Neural progenitor cell (in vitro differentiated cells): Measurements from ENCODE around the gene FGF10. TPM values are rescaled to one million over a fixed set of nuclear protein-coding genes. Genes with fewer than 3 reads are reported as not detected.

Source experiments
- DNase-seq: peaks from one replicate; pipeline ENCODE4 v3.0.0-alpha.2; 2016; ENCODE audit warnings: low spot score
- H2AFZ ChIP-seq: fragments of 200-600 bp; sonication (generic); replicated peaks from 2 replicates; pipeline ENCODE4 v1.6.1; 2016; ENCODE audit warnings: antibody characterized with exemption
- H3F3A ChIP-seq: fragments of 200-600 bp; sonication (generic); 2 replicates; pipeline ENCODE4 v1.6.1; 2016; ENCODE audit warnings: antibody characterized with exemption, low read depth
- H3K27ac ChIP-seq: fragments of 200-600 bp; sonication (generic); 2 replicates; pipeline ENCODE4 v1.5.1; 2016; ENCODE audit warnings: mild to moderate bottlenecking
- H3K27me3 ChIP-seq: fragments of 200-600 bp; sonication (generic); 2 replicates; pipeline ENCODE4 v1.6.1; 2016; ENCODE audit warnings: mild to moderate bottlenecking, moderate library complexity
- H3K36me3 ChIP-seq: fragments of 200-600 bp; sonication (generic); 2 replicates; pipeline ENCODE4 v1.5.1; 2016
- H3K4me1 ChIP-seq: fragments of 200-600 bp; sonication (generic); 2 replicates; pipeline ENCODE4 v1.6.1; 2016; ENCODE audit warnings: mixed run types
- H3K4me2 ChIP-seq: fragments of 200-600 bp; sonication (generic); 2 replicates; pipeline ENCODE4 v1.6.1; 2016
- H3K4me3 ChIP-seq: fragments of 200-600 bp; sonication (generic); 2 replicates; pipeline ENCODE4 v1.5.1; 2016
- H3K79me2 ChIP-seq: fragments of 200-600 bp; sonication (generic); 2 replicates; pipeline ENCODE4 v1.6.1; 2016; ENCODE audit warnings: low read depth
- H3K9ac ChIP-seq: fragments of 200-600 bp; sonication (generic); 2 replicates; pipeline ENCODE4 v1.6.1; 2016
- H3K9me3 ChIP-seq: fragments of 200-600 bp; sonication (generic); 2 replicates; pipeline ENCODE4 v1.5.1; 2016; ENCODE audit warnings: low read depth
- H4K20me1 ChIP-seq: fragments of 200-600 bp; sonication (generic); 2 replicates; pipeline ENCODE4 v1.6.1; 2016; ENCODE audit warnings: low read depth
- H3K27ac Mint-ChIP-seq: 3 replicates; pipeline ENCODE4 v1.8.0; 2021; ENCODE audit warnings: mixed read lengths
- H3K27me3 Mint-ChIP-seq: 2 replicates; pipeline ENCODE4 v1.8.0; 2022; ENCODE audit warnings: low read depth, mild to moderate bottlenecking, inconsistent platforms, moderate library complexity, mixed read lengths; ENCODE audit not compliant: insufficient read depth
- H3K36me3 Mint-ChIP-seq: 3 replicates; pipeline ENCODE4 v1.8.0; 2021; ENCODE audit warnings: mixed read lengths
- H3K4me1 Mint-ChIP-seq: 3 replicates; pipeline ENCODE4 v1.8.0; 2021; ENCODE audit warnings: mixed read lengths
- H3K4me3 Mint-ChIP-seq: 3 replicates; pipeline ENCODE4 v1.8.0; 2021; ENCODE audit warnings: mild to moderate bottlenecking, moderate library complexity, mixed read lengths
- H3K9me3 Mint-ChIP-seq: 3 replicates; pipeline ENCODE4 v1.8.0; 2020; ENCODE audit warnings: mixed read lengths
- CTCF ChIP-seq: fragments of 200-600 bp; sonication (generic); IDR thresholded peaks from 2 replicates; pipeline ENCODE4 v1.5.1; 2017; ENCODE audit warnings: antibody characterized with exemption, mild to moderate bottlenecking
- EZH2 ChIP-seq: fragments of 200-600 bp; sonication (generic); IDR thresholded peaks from 2 replicates; pipeline ENCODE4 v1.6.1; 2017; ENCODE audit warnings: antibody characterized with exemption, mild to moderate bottlenecking, moderate library complexity
- EZH2phosphoT487 ChIP-seq: fragments of 200-600 bp; sonication (generic); IDR thresholded peaks from 2 replicates; pipeline ENCODE4 v1.6.1; 2017; ENCODE audit warnings: antibody characterized with exemption
- total RNA-seq: library from RNA; depleted of rRNA; stranded (reverse); fragments of >200 nt; gene quantifications from 2 replicates; pipeline ENCODE4 v1.2.3, GENCODE V29; 2015; ENCODE audit warnings: low replicate concordance

Gene FGF10
- total RNA-seq, 1 donor from 2014 or later, result 0.37 TPM

GRCh38 chr5:44384816-44385215 is 4.4 kb downstream of the FGF10 start:
- H3K4me2 ChIP-seq, result no peak overlapping the region
- peaks cover 16% of the 10 kb centered on the region for H3F3A ChIP-seq
- no peak overlapping the region for H3K9ac ChIP-seq
- peaks cover 39% of the 10 kb centered on the region for H3K27me3 ChIP-seq
- H3K4me3 Mint-ChIP-seq, result no peak overlapping the region
- peaks cover 18% of the 10 kb centered on the region for H3K4me1 Mint-ChIP-seq
- H3K27me3 Mint-ChIP-seq, result peaks cover 10% of the 10 kb centered on the region
- TF ChIP-seq EZH2phosphoT487 (no peak), EZH2 (no peak), CTCF (no peak)
- H3K9me3 Mint-ChIP-seq, result no peaks in the 10 kb centered on the region
- no peaks in the 10 kb centered on the region for H3K9me3 ChIP-seq
- no peak overlapping the region for H3K4me3 ChIP-seq
- H3K4me1 ChIP-seq, result peaks cover 20% of the 10 kb centered on the region
- no peaks in the 10 kb centered on the region for H3K79me2 ChIP-seq
- H3K27ac ChIP-seq, result no peak overlapping the region
- no peaks in the 10 kb centered on the region for H3K36me3 ChIP-seq
- no peak for DNase-seq
- no peaks in the 10 kb centered on the region for H3K36me3 Mint-ChIP-seq
- no peaks in the 10 kb centered on the region for H4K20me1 ChIP-seq
- H2AFZ ChIP-seq, result no peak overlapping the region
- no peak overlapping the region for H3K27ac Mint-ChIP-seq

GRCh38 chr5:44382894-44383293 is 6.3 kb downstream of the FGF10 start:
- Histone ChIP-seq H3K4me1 (peaks cover 14% of the 10 kb centered on the region), H3K9me3 (no peaks in the 10 kb centered on the region), H4K20me1 (no peaks in the 10 kb centered on the region), H3K36me3 (no peaks in the 10 kb centered on the region), H2AFZ (no peak overlapping the region), H3K79me2 (no peaks in the 10 kb centered on the region), H3K4me3 (no peak overlapping the region), H3K27me3 (peaks cover 20% of the 10 kb centered on the region), H3K27ac (no peak overlapping the region), H3K4me2 (no peak overlapping the region), H3K9ac (no peak overlapping the region), H3F3A (no peaks in the 10 kb centered on the region)
- Mint-ChIP-seq H3K4me3 (no peak overlapping the region), H3K36me3 (peaks cover 1% of the 10 kb centered on the region), H3K27me3 (peaks cover 7% of the 10 kb centered on the region), H3K4me1 (peaks cover 10% of the 10 kb centered on the region), H3K9me3 (no peaks in the 10 kb centered on the region), H3K27ac (no peak overlapping the region)
- no peak for TF ChIP-seq CTCF
- no peak for TF ChIP-seq EZH2
- TF ChIP-seq EZH2phosphoT487, result no peak
- no peak for DNase-seq

- Mint-ChIP-seq H3K27ac (no peak overlapping the region), H3K27me3 (no peaks in the 10 kb centered on the region), H3K9me3 (peaks cover 4% of the 10 kb centered on the region), H3K36me3 (peaks cover 1% of the 10 kb centered on the region), H3K4me1 (no peaks in the 10 kb centered on the region), H3K4me3 (no peak overlapping the region)
- H3K79me2 ChIP-seq, result no peaks in the 10 kb centered on the region
- no peaks in the 10 kb centered on the region for H3K4me1 ChIP-seq
- no peaks in the 10 kb centered on the region for H3K36me3 ChIP-seq
- no peaks in the 10 kb centered on the region for H3K27me3 ChIP-seq
- H3K9me3 ChIP-seq, result no peaks in the 10 kb centered on the region
- H3K27ac ChIP-seq, result no peak overlapping the region
- TF ChIP-seq CTCF, result no peak
- no peak for TF ChIP-seq EZH2phosphoT487
- TF ChIP-seq EZH2, result no peak
- no peak overlapping the region for H2AFZ ChIP-seq
- H3F3A ChIP-seq, result no peaks in the 10 kb centered on the region
- H3K4me3 ChIP-seq, result no peak overlapping the region
- no peak for DNase-seq
- H3K4me2 ChIP-seq, result no peak overlapping the region
- H4K20me1 ChIP-seq, result no peaks in the 10 kb centered on the region
- H3K9ac ChIP-seq, result no peak overlapping the region
Observed at GRCh38 chr5:44377057-44377456, 12.2 kb downstream of the FGF10 start.
